HG03571 (cell line): ENCODE results near the gene DENND2C.

Experiments used
- ATAC-seq: cut with Tn5 transposase; IDR thresholded peaks from one replicate; pipeline ENCODE4 v1.9.1; 2021; ENCODE audit not compliant: unreplicated experiment

DENND2C gene

GRCh38 chr1:114550336-114550735 is 119.5 kb downstream of the DENND2C start:
- ATAC-seq: no peak

GRCh38 chr1:114549137-114549536 is 120.7 kb downstream of the DENND2C start:
- ATAC-seq: no peak

- no peak for ATAC-seq
Measured at GRCh38 chr1:114547076-114547475, 122.8 kb downstream of the DENND2C start.

GRCh38 chr1:114545796-114546195 is 124.1 kb downstream of the DENND2C start:
- ATAC-seq: no peak

- no peak for ATAC-seq
Measured at GRCh38 chr1:114545315-114545714, 124.5 kb downstream of the DENND2C start.

- ATAC-seq: no peak
Measured at GRCh38 chr1:114540821-114541220, 129.0 kb downstream of the DENND2C start.

- no peak for ATAC-seq
Measured at GRCh38 chr1:114540272-114540671, 129.6 kb downstream of the DENND2C start.

- no peak for ATAC-seq
Measured at GRCh38 chr1:114536043-114536442, 133.8 kb downstream of the DENND2C start.

- ATAC-seq: no peak
Measured at GRCh38 chr1:114535401-114535800, 134.4 kb downstream of the DENND2C start.
